HepG2 (cell line): ENCODE data around the gene SGCD. TPM values are rescaled to one million over a fixed set of nuclear protein-coding genes. Genes with fewer than 3 reads are reported as not detected.
A peak's percentile ranks its signal among the peaks of the same experiment; 100 is the strongest.

Experiments
- ATAC-seq: fragments of 200-7000 bp; cut with Tn5 transposase; 3 replicates; pipeline ENCODE4 v1.9.1; 2020; ENCODE audit warnings: mild to moderate bottlenecking, moderate library complexity
- BruUV-seq: library from RNA; stranded (reverse); fragments of 400-500 nt; replicated peaks from 2 replicates; lab custom pipeline; 2021; lab: Mats Ljungman, UMichigan
- CTCF ChIA-PET: fragments of 300-600 bp; formaldehyde crosslinking; extraction: SDS; loops from one replicate; lab custom pipeline; 2021; ENCODE audit warnings: low total read pairs, inconsistent platforms, low intra/inter-chr PET ratio; lab: Yijun Ruan, JAX
- POLR2A ChIA-PET: fragments of 350-600 bp; sonication (Branson Sonifier 250); formaldehyde crosslinking; loops from one replicate; lab custom pipeline; 2020; ENCODE audit warnings: antibody characterized with exemption, inconsistent platforms; lab: Yijun Ruan, JAX
- DNase-seq: peaks from one replicate; pipeline ENCODE4 v3.0.0-alpha.2; 2015; ENCODE audit warnings: low spot score
- FAIRE-seq: peaks from 3 replicates; lab custom pipeline; 2011; peaks lifted over from hg19 to GRCh38; lab: Jason Lieb, UNC
- H2AFZ ChIP-seq: one replicate; pipeline ENCODE4 v1.6.1; 2011; ENCODE audit warnings: low read length, inconsistent platforms
- H3K27ac ChIP-seq: fragments of 300-600 bp; 3 replicates; pipeline ENCODE4 v1.8.0; 2011; ENCODE audit warnings: mixed run types, mild to moderate bottlenecking, mixed read lengths, low read length, inconsistent platforms; ENCODE audit not compliant: insufficient read depth; ENCODE audit errors: extremely low read length
- H3K27me3 ChIP-seq, 2 experiments: fragments of 200-600 bp in 1 of 2; 2 replicates in 1 of 2; 3 replicates in 1 of 2; pipeline versions ENCODE4 v1.6.0 to v1.8.0; 2011; ENCODE audit warnings: low read length in 2 of 2, mild to moderate bottlenecking in 2 of 2, moderate library complexity in 2 of 2, inconsistent platforms in 1 of 2; ENCODE audit not compliant: insufficient read depth in 2 of 2, control insufficient read depth in 1 of 2
- H3K36me3 ChIP-seq, 2 experiments: fragments of 200-600 bp in 1 of 2; replicated peaks in 1 of 2; 2 replicates in 1 of 2; 3 replicates in 1 of 2; pipeline versions ENCODE4 v1.5.1 to v1.8.0; 2011; ENCODE audit warnings: low read length in 2 of 2, inconsistent platforms in 1 of 2; ENCODE audit not compliant: insufficient read depth in 2 of 2, control insufficient read depth in 1 of 2
- H3K4me1 ChIP-seq: 2 replicates; pipeline ENCODE4 v1.5.1; 2012; ENCODE audit warnings: low read length, inconsistent platforms; ENCODE audit not compliant: insufficient read depth
- H3K4me2 ChIP-seq: 2 replicates; pipeline ENCODE4 v1.6.0; 2011; ENCODE audit warnings: low read depth, low read length, inconsistent platforms
- H3K4me3 ChIP-seq, 3 experiments: fragments of 200-600 bp in 1 of 3; sonication (generic), shearing (Covaris generic) in 1 of 3; replicated peaks in 1 of 3; 2 replicates each; pipeline ENCODE4 v1.5.1; 2011 to 2016; ENCODE audit warnings: low read length in 3 of 3, inconsistent platforms in 2 of 3, low read depth in 2 of 3, mild to moderate bottlenecking in 2 of 3, control low read depth in 1 of 3, mixed read lengths in 1 of 3; ENCODE audit not compliant: insufficient read depth in 1 of 3
- H3K79me2 ChIP-seq: one replicate; pipeline ENCODE4 v1.6.1; 2011; ENCODE audit warnings: low read length, inconsistent platforms; ENCODE audit not compliant: insufficient read depth
- H3K9ac ChIP-seq: 2 replicates; pipeline ENCODE4 v1.6.0; 2011; ENCODE audit warnings: mild to moderate bottlenecking, low read depth, low read length, inconsistent platforms; ENCODE audit not compliant: insufficient read depth
- H3K9me3 ChIP-seq: 2 replicates; pipeline ENCODE4 v1.5.1; 2012; ENCODE audit warnings: mild to moderate bottlenecking, low read length
- H4K20me1 ChIP-seq: 2 replicates; pipeline ENCODE4 v1.6.0; 2011; ENCODE audit warnings: inconsistent platforms, mild to moderate bottlenecking, low read length, moderate library complexity; ENCODE audit not compliant: insufficient read depth
- CEBPB ChIP-seq: IDR thresholded peaks from 2 replicates; pipeline ENCODE4 v1.6.1; 2011; ENCODE audit warnings: low read depth, low read length, improper control_type of control experiment, borderline replicate concordance
- ETV5 ChIP-seq: IDR thresholded peaks from 2 replicates; pipeline ENCODE4 v1.6.1; 2018; ENCODE audit warnings: missing biosample characterization, missing genetic modification reagents, inconsistent platforms, borderline replicate concordance
- FOSL2 ChIP-seq: sonication (generic); formaldehyde crosslinking; IDR thresholded peaks from 2 replicates; pipeline ENCODE4 v1.4.0; 2020; ENCODE audit warnings: missing genetic modification reagents
- FOXA1 ChIP-seq, 2 experiments: fragments of 450-650 bp in 1 of 2; sonication (generic) in 1 of 2; formaldehyde crosslinking in 1 of 2; IDR thresholded peaks; 2 replicates each; pipeline versions ENCODE4 v1.4.0 to v1.6.1; 2016 to 2020; ENCODE audit warnings: missing genetic modification reagents in 1 of 2
- FOXA3 ChIP-seq: IDR thresholded peaks from 2 replicates; pipeline ENCODE4 v1.6.1; 2016; ENCODE audit warnings: missing genetic modification reagents, missing compliant biosample characterization
- GMEB2 ChIP-seq: IDR thresholded peaks from 2 replicates; pipeline ENCODE4 v1.6.1; 2016; ENCODE audit warnings: missing biosample characterization, missing genetic modification reagents, low read depth
- IRX3 ChIP-seq: sonication (generic); formaldehyde crosslinking; IDR thresholded peaks from 2 replicates; pipeline ENCODE4 v1.8.1; 2023; ENCODE audit warnings: mild to moderate bottlenecking, low read depth, missing genetic modification reagents, borderline replicate concordance
- MNT ChIP-seq: fragments of 450-650 bp; IDR thresholded peaks from 2 replicates; pipeline ENCODE4 v1.6.1; 2016
- SAFB2 ChIP-seq: sonication (generic); formaldehyde crosslinking; IDR thresholded peaks from 2 replicates; pipeline ENCODE4 v1.5.1; 2020; ENCODE audit warnings: missing genetic modification reagents, low read depth, mild to moderate bottlenecking, borderline replicate concordance
- SOX13 ChIP-seq, 3 experiments: fragments of 450-650 bp in 1 of 3; sonication (generic) in 1 of 3; formaldehyde crosslinking in 1 of 3; IDR thresholded peaks in 2 of 3; conservative IDR thresholded peaks in 1 of 3; 2 replicates each; pipeline versions ENCODE4 v1.5.0 to v1.6.1; 2016 to 2020; ENCODE audit warnings: antibody characterized with exemption in 1 of 3, mild to moderate bottlenecking in 1 of 3, missing compliant biosample characterization in 1 of 3, missing genetic modification reagents in 1 of 3, moderate library complexity in 1 of 3
- TBL1XR1 ChIP-seq: fragments of 150-350 bp; IDR thresholded peaks from 2 replicates; pipeline ENCODE4 v1.6.1; 2014; ENCODE audit warnings: borderline replicate concordance, low read length; ENCODE audit not compliant: partially characterized antibody
- TMF1 ChIP-seq: sonication (generic); formaldehyde crosslinking; IDR thresholded peaks from 2 replicates; pipeline ENCODE4 v1.8.1; 2022; ENCODE audit warnings: low read depth, missing genetic modification reagents
- ZNF12 ChIP-seq: sonication (generic); formaldehyde crosslinking; IDR thresholded peaks from 2 replicates; pipeline ENCODE4 v1.5.0; 2020; ENCODE audit warnings: missing genetic modification reagents
- ZNF543 ChIP-seq: sonication (generic); formaldehyde crosslinking; IDR thresholded peaks from 2 replicates; pipeline ENCODE4 v1.4.0; 2020; ENCODE audit warnings: mild to moderate bottlenecking, missing genetic modification reagents
- WGBS: methylation state at CpG from one replicate; pipeline ENCODE4 v1.1.6; 2017; ENCODE audit warnings: low lambda C conversion rate; 5-methylcytosine and 5-hydroxymethylcytosine counted together
- in situ Hi-C: cut with HindIII; loops from 2 replicates; pipeline ENCODE4 v1.10.0; 2017; ENCODE audit warnings: low pct_unique_long_range_greater_than_20kb; ENCODE audit not compliant: extremely low pct_ligation_motif_present
- intact Hi-C: fragments of 100-400 bp; cut with micrococcal nuclease; formaldehyde crosslinking; loops from one replicate; pipeline ENCODE4 v1.10.0; 2022; ENCODE audit not compliant: unreplicated experiment
- polyA plus RNA-seq, 8 experiments: library from polyadenylated mRNA; depleted of rRNA in 3 of 8; stranded (reverse) in 7 of 8; unstranded in 1 of 8; fragments of >200 nt; fragmentation: Illumina TruSeq in 4 of 8; extraction: Trizol in 4 of 8; gene quantifications; 2 replicates each; pipeline versions ENCODE4 v1.2.1 to v1.2.3, GENCODE V29; 2011 to 2016; ENCODE audit warnings: low read depth in 4 of 8, missing spikeins in 1 of 8, mixed read lengths in 1 of 8; ENCODE audit not compliant: insufficient read depth in 1 of 8
- total RNA-seq, 5 experiments: library from RNA; depleted of rRNA; stranded (reverse); fragments of >200 nt; fragmentation: Illumina TruSeq; extraction: Trizol; gene quantifications; 2 replicates each; pipeline ENCODE4 v1.2.3, GENCODE V29; 2016; ENCODE audit warnings: low read depth in 1 of 5

SGCD gene
- total and polyA plus RNA-seq, 2 of the 13 experiments (the other 11 are each of a cell fraction or from before 2014, with no cell fraction given): not detected

GRCh38 chr5:156388233-156388632, 61.3 kb downstream of the SGCD start:
- WGBS: 0% methylated on average over 2 of the region's 2 CpGs
- Histone ChIP-seq H3K9me3 (no peaks in the 10 kb centered on the region), H3K79me2 (no peaks in the 10 kb centered on the region), H3K4me3 (no peak overlapping the region), H2AFZ (no peak overlapping the region), H3K36me3 (no peaks in the 10 kb centered on the region), H3K4me1 (no peaks in the 10 kb centered on the region), H3K27me3 (no peaks in the 10 kb centered on the region), H3K4me2 (no peak overlapping the region), H3K27ac (no peak overlapping the region), H4K20me1 (no peaks in the 10 kb centered on the region), H3K9ac (no peak overlapping the region)
- intact Hi-C loops: no loop called here
- DNase-seq (no peak), ATAC-seq (no peak), FAIRE-seq (no peak)
- ChIA-PET CTCF (no interaction called here), POLR2A (no interaction called here)
- no peak for TF ChIP-seq IRX3 (CRISPR knock-in tag)
- no peak for TF ChIP-seq SAFB2 (CRISPR knock-in tag)
- TF ChIP-seq TBL1XR1: no peak
- no peak for TF ChIP-seq GMEB2
- TF ChIP-seq ETV5 (CRISPR knock-in tag): no peak
- BruUV-seq: no TSS peak
- in situ Hi-C loops: no loop called here

- no peak overlapping the region for H3K4me2 ChIP-seq
- ChIA-PET POLR2A (no interaction called here), CTCF (no interaction called here)
- no peaks in the 10 kb centered on the region for H3K79me2 ChIP-seq
- BruUV-seq: no TSS peak
- H3K9me3 ChIP-seq: no peaks in the 10 kb centered on the region
- intact Hi-C loops: no loop called here
- WGBS: under 1% methylated on average over 7 of the region's 7 CpGs
- ATAC-seq (peak; percentile 72), FAIRE-seq (no peak), DNase-seq (peak; percentile 51)
- in situ Hi-C loops: no loop called here
- H3K27ac ChIP-seq: no peak overlapping the region
- no peaks in the 10 kb centered on the region for H3K36me3 ChIP-seq
- no peaks in the 10 kb centered on the region for H4K20me1 ChIP-seq
- H3K4me1 ChIP-seq: no peaks in the 10 kb centered on the region
- no peak overlapping the region for H2AFZ ChIP-seq
- H3K27me3 ChIP-seq: no peaks in the 10 kb centered on the region
- H3K9ac ChIP-seq: no peak overlapping the region
- no peak overlapping the region for H3K4me3 ChIP-seq
- TF ChIP-seq CEBPB (peak; percentile 87), ZNF12 (peak; percentile 82), FOXA1 (IDR thresholded peaks at IDR 0.05) (no peak), FOXA1 (CRISPR knock-in tag; IDR thresholded peaks at IDR 0.05) (peak; percentile 34; the same call in 1 of the 2 replicates), MNT (peak; percentile 92), FOXA3 (CRISPR knock-in tag) (0 out of 2 replicates have a peak, but pooled peaks have one; percentile 25), TMF1 (no peak), SOX13 (IDR thresholded peaks at IDR 0.05) (no peak), SOX13 (CRISPR knock-in tag; conservative IDR thresholded peaks at IDR 0.05 in 1 of 2, IDR thresholded peaks at IDR 0.05 in 1 of 2) (peak in 1 of 2 experiments; percentile 50; a peak in 1 of 4 replicates), ZNF543 (CRISPR knock-in tag) (no peak), FOSL2 (CRISPR knock-in tag) (peak; percentile 51)
Observed at GRCh38 chr5:156391139-156391538, 64.2 kb downstream of the SGCD start.
